Thyroid gland (tissue), 4 donors: ENCODE measurements around the gene DBET.

Source experiments
- CTCF ChIP-seq, 6 experiments: fragments of 200-600 bp in 3 of 6; fragments of 450-650 bp in 3 of 6; sonication (generic) in 3 of 6; IDR thresholded peaks; one replicate each; pipeline ENCODE4 v1.5.1; 2016 to 2019; ENCODE audit warnings: antibody characterized with exemption in 6 of 6, mild to moderate bottlenecking in 2 of 6, inconsistent platforms in 1 of 6, moderate library complexity in 1 of 6
- POLR2A ChIP-seq, 2 donors: fragments of 450-650 bp; IDR thresholded peaks; one replicate each; pipeline ENCODE4 v1.6.1; 2017; ENCODE audit warnings: antibody characterized with exemption in 2 of 2, mild to moderate bottlenecking in 2 of 2, moderate library complexity in 1 of 2

GRCh38 chr4:190015538-190016368, 48.5 kb upstream of the DBET start:
- TF ChIP-seq CTCF (IDR thresholded peaks at IDR 0.05) (no peak), POLR2A (IDR thresholded peaks at IDR 0.05) (no peak)
